Left ventricle myocardium superior (tissue), 1 donor: ENCODE measurements around the gene BOD1L2. TPM values are rescaled to one million over a fixed set of nuclear protein-coding genes. Genes with fewer than 3 reads are reported as not detected.

Source experiments
- ATAC-seq: fragments of 200-7000 bp; cut with Tn5 transposase; one replicate; pipeline ENCODE4 v1.9.1; 2020; ENCODE audit warnings: mild to moderate bottlenecking, moderate library complexity
- DNase-seq: peaks from one replicate; pipeline ENCODE4 v3.0.0-alpha.2; 2020
- intact Hi-C: fragments of 100-400 bp; cut with micrococcal nuclease; formaldehyde crosslinking; loops from one replicate; pipeline ENCODE4 v1.11.0; 2022
- total RNA-seq: library from RNA; stranded (reverse); fragmentation: NEBNext Ultra II Directional; extraction: Animal tissue kit (Norgen Biotek cat#: 25700); gene quantifications from one replicate; pipeline ENCODE4 v1.2.1, GENCODE V29; 2021
- donor health status: DM: no; HTN: yes; CAD: no; lungs with severe emphysema.

Gene BOD1L2
- total RNA-seq, 1 donor from 2014 or later: not detected

- ATAC-seq: no peak
- no peak for DNase-seq
- intact Hi-C loops: no loop called here
Measured at GRCh38 chr18:57149051-57149450, 2.2 kb downstream of the BOD1L2 start.

GRCh38 chr18:57149531-57149930 is 2.6 kb downstream of the BOD1L2 start:
- intact Hi-C loops: no loop called here
- DNase-seq: no peak
- ATAC-seq: no peak

GRCh38 chr18:57150081-57150480 is 3.2 kb downstream of the BOD1L2 start:
- intact Hi-C loops: no loop called here
- DNase-seq (no peak), ATAC-seq (no peak)

GRCh38 chr18:57150828-57151227 is 3.9 kb downstream of the BOD1L2 start:
- ATAC-seq (no peak), DNase-seq (peak; percentile 30)
- intact Hi-C loops: no loop called here

GRCh38 chr18:57154191-57154830 is 7.4 kb downstream of the BOD1L2 start:
- ATAC-seq (no peak), DNase-seq (no peak)
- intact Hi-C loops: no loop called here

GRCh38 chr18:57164401-57164800 is 17.5 kb downstream of the BOD1L2 start:
- ATAC-seq (no peak), DNase-seq (no peak)
- intact Hi-C loops: no loop called here

GRCh38 chr18:57167617-57168308 is 20.9 kb downstream of the BOD1L2 start:
- intact Hi-C loops: no loop called here
- ATAC-seq: no peak

GRCh38 chr18:57171026-57171425 is 24.1 kb downstream of the BOD1L2 start:
- no peak for ATAC-seq

More at GRCh38 chr18:57167617-57168308, 20.9 kb downstream of the BOD1L2 start:
- no peak for DNase-seq

GRCh38 chr18:57175532-57175931 is 28.6 kb downstream of the BOD1L2 start:
- intact Hi-C loops: no loop called here
- ATAC-seq: no peak
- no peak for DNase-seq

More at GRCh38 chr18:57171026-57171425, 24.1 kb downstream of the BOD1L2 start:
- DNase-seq: no peak
- intact Hi-C loops: no loop called here

- no peak for ATAC-seq
- no peak for DNase-seq
Measured at GRCh38 chr18:57185434-57185833, 38.5 kb downstream of the BOD1L2 start.

GRCh38 chr18:57188851-57189557 is 42.1 kb downstream of the BOD1L2 start:
- intact Hi-C loops: no loop called here
- DNase-seq (no peak), ATAC-seq (no peak)

More at GRCh38 chr18:57185434-57185833, 38.5 kb downstream of the BOD1L2 start:
- intact Hi-C loops: no loop called here

GRCh38 chr18:57190026-57190425 is 43.1 kb downstream of the BOD1L2 start:
- DNase-seq (no peak), ATAC-seq (no peak)
- intact Hi-C loops: no loop called here

- intact Hi-C loops: no loop called here
- ATAC-seq: no peak
Measured at GRCh38 chr18:57194070-57194469, 47.2 kb downstream of the BOD1L2 start.

GRCh38 chr18:57194622-57195021 is 47.7 kb downstream of the BOD1L2 start:
- ATAC-seq: no peak
- DNase-seq: no peak
- intact Hi-C loops: no loop called here

More at GRCh38 chr18:57194070-57194469, 47.2 kb downstream of the BOD1L2 start:
- no peak for DNase-seq

- intact Hi-C loops: no loop called here
- no peak for ATAC-seq
- DNase-seq: no peak
Measured at GRCh38 chr18:57195341-57195740, 48.5 kb downstream of the BOD1L2 start.

- ATAC-seq: no peak
- intact Hi-C loops: no loop called here
- DNase-seq: no peak
Measured at GRCh38 chr18:57197261-57197660, 50.4 kb downstream of the BOD1L2 start.

GRCh38 chr18:57198073-57198472 is 51.2 kb downstream of the BOD1L2 start:
- ATAC-seq: no peak
- intact Hi-C loops: no loop called here
- DNase-seq: no peak
